ENCODE measurements around the gene WDR62. TPM values are rescaled to one million over a fixed set of nuclear protein-coding genes. Genes with fewer than 3 reads are reported as not detected.

Gene WDR62
- total RNA-seq, 4 donors from 2014 or later: 2.4 to 5.8 TPM; not detected in 2

GRCh38 chr19:36136964-36137686, 82.4 kb downstream of the WDR62 start:
- H3K9me3 ChIP-seq: no peaks in the 10 kb centered on the region
- H3K27me3 ChIP-seq: no peaks in the 10 kb centered on the region
- H3K27ac ChIP-seq: peak overlapping the region in 1 of 2 donors; percentile 23
- DNase-seq: peak in 1 of 2 donors; percentile 50
- intact Hi-C loops (cut with DNase I; ENCODE audit: low total_unique reads): no loop called here
- no peak overlapping the region for H3K4me3 ChIP-seq
- no peak for TF ChIP-seq CTCF (IDR thresholded peaks at IDR 0.05)
- TF ChIP-seq POLR2A (IDR thresholded peaks at IDR 0.05): no peak
- no peaks in the 10 kb centered on the region for H3K36me3 ChIP-seq
- peaks cover 0 to 10% of the 10 kb centered on the region in 2 donors for H3K4me1 ChIP-seq

GRCh38 chr19:36139120-36139472, 84.4 kb downstream of the WDR62 start:
- peaks cover 0 to 10% of the 10 kb centered on the region in 2 donors for H3K4me1 ChIP-seq
- H3K36me3 ChIP-seq: no peaks in the 10 kb centered on the region
- intact Hi-C loops (cut with DNase I; ENCODE audit: low total_unique reads): no loop called here
- no peak for DNase-seq
- no peaks in the 10 kb centered on the region for H3K27me3 ChIP-seq
- H3K27ac ChIP-seq: peak overlapping the region; percentile 95 to 97
- TF ChIP-seq CTCF (IDR thresholded peaks at IDR 0.05) (no peak), POLR2A (IDR thresholded peaks at IDR 0.05) (no peak)
- H3K4me3 ChIP-seq: peak overlapping the region; percentile 80 to 92
- H3K9me3 ChIP-seq: no peaks in the 10 kb centered on the region

- no peaks in the 10 kb centered on the region for H3K27me3 ChIP-seq
Observed at GRCh38 chr19:36139473-36140303, 85.0 kb downstream of the WDR62 start, which contains the start of gene CAPNS1. TSS of gene CAPNS1 (plus strand) at chr19:36140066. CDS start at chr19:36141012, 946 bp downstream.

DNA sequence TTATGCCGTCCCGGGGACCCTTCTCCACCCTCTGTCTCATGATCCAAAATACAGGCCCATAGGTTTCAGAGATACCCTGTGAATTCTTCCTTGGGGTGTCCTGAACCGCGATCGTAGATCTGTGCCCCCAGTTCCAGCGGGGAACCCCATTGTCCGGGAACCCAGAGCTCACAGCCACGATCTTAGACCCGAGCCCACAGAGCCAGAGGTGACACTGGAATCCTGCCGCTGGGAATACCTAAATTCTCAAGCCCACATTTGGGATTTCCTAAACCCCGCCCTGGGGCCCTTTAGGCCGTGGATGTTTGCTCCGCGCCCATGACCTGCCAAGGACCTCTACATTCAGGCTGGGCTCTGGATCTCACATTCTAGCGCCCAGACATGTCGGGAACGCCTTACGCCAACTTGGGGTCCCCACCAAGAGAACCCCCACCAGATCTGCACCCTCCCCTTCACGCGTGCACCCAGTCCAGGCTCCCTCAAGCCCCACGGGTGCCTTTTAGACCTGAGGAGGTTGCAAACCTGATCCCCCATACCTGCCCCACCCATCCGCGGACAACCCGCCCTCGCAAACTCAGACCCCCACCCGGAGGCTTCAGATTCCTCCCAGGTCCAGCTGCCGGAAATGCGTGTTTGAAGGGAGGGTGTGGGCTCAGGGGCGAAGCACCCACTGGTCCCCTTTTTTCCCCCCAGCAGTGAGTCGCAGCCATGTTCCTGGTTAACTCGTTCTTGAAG, 85.8 kb downstream of the WDR62 start:
- H3K9me3 ChIP-seq: no peaks in the 10 kb centered on the region
- H3K27me3 ChIP-seq: no peaks in the 10 kb centered on the region
- TF ChIP-seq POLR2A (IDR thresholded peaks at IDR 0.05): no peak
- TF ChIP-seq CTCF (IDR thresholded peaks at IDR 0.05): no peak
- intact Hi-C loops (cut with DNase I; ENCODE audit: low total_unique reads): no loop called here
- peaks cover 0 to 10% of the 10 kb centered on the region in 2 donors for H3K4me1 ChIP-seq
- peak overlapping the region; percentile 95 to 97 for H3K27ac ChIP-seq
- H3K36me3 ChIP-seq: no peaks in the 10 kb centered on the region
- peak overlapping the region; percentile 80 to 92 for H3K4me3 ChIP-seq
- DNase-seq: peak; percentile 48 to 60

More at GRCh38 chr19:36139473-36140303, 85.0 kb downstream of the WDR62 start, which contains the start of gene CAPNS1:
- Histone ChIP-seq H3K36me3 (no peaks in the 10 kb centered on the region), H3K4me1 (peaks cover 0 to 10% of the 10 kb centered on the region in 2 donors), H3K9me3 (no peaks in the 10 kb centered on the region), H3K4me3 (peak within 1 kb of the TSS; percentile 80 to 92), H3K27ac (peak within 1 kb of the TSS; percentile 95 to 97)
- intact Hi-C loops (cut with DNase I; ENCODE audit: low total_unique reads): no loop called here
- TF ChIP-seq CTCF (IDR thresholded peaks at IDR 0.05): peak in 3 of 4 experiments; percentile 17 to 39 (median 32)
- TF ChIP-seq POLR2A (IDR thresholded peaks at IDR 0.05): peak; percentile 91 to 99
- peak; percentile 97 for DNase-seq
